IMR-90 (cell line): ENCODE results near the gene TMEM43.

Experiments
- BHLHE40 ChIP-seq: fragments of 150-350 bp; IDR thresholded peaks from 2 replicates; pipeline ENCODE4 v1.6.1; 2016; ENCODE audit warnings: mild to moderate bottlenecking, low read depth, low read length
- CEBPB ChIP-seq: IDR thresholded peaks from 2 replicates; pipeline ENCODE4 v1.6.1; 2012; ENCODE audit warnings: low read depth, low read length, improper control_type of control experiment
- CHD1 ChIP-seq: IDR thresholded peaks from 2 replicates; pipeline ENCODE4 v1.6.1; 2012; ENCODE audit warnings: low read depth, low read length, improper control_type of control experiment
- ELK1 ChIP-seq: fragments of 150-350 bp; IDR thresholded peaks from 2 replicates; pipeline ENCODE4 v1.6.1; 2016; ENCODE audit warnings: low read depth, mild to moderate bottlenecking, low read length, moderate library complexity, borderline replicate concordance
- MAZ ChIP-seq: IDR thresholded peaks from 2 replicates; pipeline ENCODE4 v1.6.1; 2012; ENCODE audit warnings: low read depth, mild to moderate bottlenecking, low read length, improper control_type of control experiment, moderate library complexity, borderline replicate concordance
- MXI1 ChIP-seq: IDR thresholded peaks from 2 replicates; pipeline ENCODE4 v1.6.1; 2012; ENCODE audit warnings: low read depth, mild to moderate bottlenecking, low read length, moderate library complexity, borderline replicate concordance
- NFE2L2 ChIP-seq: fragments of 150-350 bp; IDR thresholded peaks from 2 replicates; pipeline ENCODE4 v1.6.1; 2016; ENCODE audit warnings: low read depth, mild to moderate bottlenecking, low read length
- POLR2A ChIP-seq: IDR thresholded peaks from 2 replicates; pipeline ENCODE4 v1.6.1; 2012; ENCODE audit warnings: mild to moderate bottlenecking, low read depth, low read length
- RAD21 ChIP-seq: IDR thresholded peaks from 2 replicates; pipeline ENCODE4 v1.6.1; 2012; ENCODE audit warnings: low read length, improper control_type of control experiment
- RFX5 ChIP-seq: IDR thresholded peaks from 2 replicates; pipeline ENCODE4 v1.8.0; 2012; ENCODE audit warnings: low read depth, mild to moderate bottlenecking, low read length, moderate library complexity
- SMC3 ChIP-seq: fragments of 150-350 bp; IDR thresholded peaks from 2 replicates; pipeline ENCODE4 v1.6.1; 2016; ENCODE audit warnings: low read depth, mild to moderate bottlenecking, antibody characterized with exemption, low read length, moderate library complexity
- USF2 ChIP-seq: fragments of 150-350 bp; IDR thresholded peaks from 2 replicates; pipeline ENCODE4 v1.6.1; 2017; ENCODE audit warnings: mild to moderate bottlenecking, antibody characterized with exemption, low read length, low read depth
- TF ChIP-seq, protein P1 (sequence below): conservative IDR thresholded peaks from 2 replicates; pipeline ENCODE4 v1.5.1; 2012; ENCODE audit warnings: mild to moderate bottlenecking, low read depth, low read length, improper control_type of control experiment

GRCh38 chr3:14129296-14129695, 4.4 kb downstream of the TMEM43 start:
- TF ChIP-seq, protein P1, sequence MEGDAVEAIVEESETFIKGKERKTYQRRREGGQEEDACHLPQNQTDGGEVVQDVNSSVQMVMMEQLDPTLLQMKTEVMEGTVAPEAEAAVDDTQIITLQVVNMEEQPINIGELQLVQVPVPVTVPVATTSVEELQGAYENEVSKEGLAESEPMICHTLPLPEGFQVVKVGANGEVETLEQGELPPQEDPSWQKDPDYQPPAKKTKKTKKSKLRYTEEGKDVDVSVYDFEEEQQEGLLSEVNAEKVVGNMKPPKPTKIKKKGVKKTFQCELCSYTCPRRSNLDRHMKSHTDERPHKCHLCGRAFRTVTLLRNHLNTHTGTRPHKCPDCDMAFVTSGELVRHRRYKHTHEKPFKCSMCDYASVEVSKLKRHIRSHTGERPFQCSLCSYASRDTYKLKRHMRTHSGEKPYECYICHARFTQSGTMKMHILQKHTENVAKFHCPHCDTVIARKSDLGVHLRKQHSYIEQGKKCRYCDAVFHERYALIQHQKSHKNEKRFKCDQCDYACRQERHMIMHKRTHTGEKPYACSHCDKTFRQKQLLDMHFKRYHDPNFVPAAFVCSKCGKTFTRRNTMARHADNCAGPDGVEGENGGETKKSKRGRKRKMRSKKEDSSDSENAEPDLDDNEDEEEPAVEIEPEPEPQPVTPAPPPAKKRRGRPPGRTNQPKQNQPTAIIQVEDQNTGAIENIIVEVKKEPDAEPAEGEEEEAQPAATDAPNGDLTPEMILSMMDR: no peak
- TF ChIP-seq POLR2A (no peak), USF2 (no peak), RAD21 (no peak), ELK1 (no peak), CEBPB (no peak), SMC3 (no peak), MXI1 (no peak), BHLHE40 (no peak), NFE2L2 (no peak), MAZ (no peak), RFX5 (no peak), CHD1 (no peak)
